Tibial artery (tissue), 4 donors: Measurements from ENCODE around the gene KMT2B.
"Not testable (repeated sequence)": the region's sequence is repeated elsewhere in the genome, so short reads cannot be mapped to it uniquely, and the experiment has no call there.

Experiments used
- DNase-seq, 2 donors: peaks; one replicate each; pipeline ENCODE4 v3.0.0-alpha.2; 2019
- H3K27ac ChIP-seq, 2 donors: fragments of 200-600 bp; sonication (generic) in 1 of 2; 1 replicate in 1 of 2; 2 replicates in 1 of 2; pipeline ENCODE4 v1.5.1; 2018 to 2019; ENCODE audit warnings: mild to moderate bottlenecking in 1 of 2
- H3K27me3 ChIP-seq, 2 donors: fragments of 200-600 bp; sonication (generic) in 1 of 2; one replicate each; pipeline versions ENCODE4 v1.5.1 to v1.6.0; 2016 to 2019
- H3K36me3 ChIP-seq, 3 donors: fragments of 200-600 bp; sonication (generic) in 2 of 3; one replicate each; pipeline ENCODE4 v1.5.1; 2016 to 2019; ENCODE audit warnings: mild to moderate bottlenecking in 2 of 3
- H3K4me1 ChIP-seq, 4 donors: fragments of 200-600 bp; sonication (generic) in 2 of 4; 1 replicate in 3 of 4; 2 replicates in 1 of 4; pipeline ENCODE4 v1.5.1; 2016 to 2019
- H3K4me3 ChIP-seq, 2 donors: fragments of 200-600 bp; sonication (generic) in 1 of 2; 1 replicate in 1 of 2; 2 replicates in 1 of 2; pipeline ENCODE4 v1.5.1; 2018 to 2019; ENCODE audit warnings: mild to moderate bottlenecking in 2 of 2
- H3K9me3 ChIP-seq, 3 donors: fragments of 200-600 bp; sonication (generic) in 1 of 3; one replicate each; pipeline ENCODE4 v1.5.1; 2016 to 2019
- CTCF ChIP-seq, 2 experiments: fragments of 200-600 bp in 1 of 2; fragments of 450-650 bp in 1 of 2; IDR thresholded peaks; one replicate each; pipeline ENCODE4 v1.5.1; 2017 to 2019; ENCODE audit warnings: antibody characterized with exemption in 2 of 2, mild to moderate bottlenecking in 1 of 2, moderate library complexity in 1 of 2
- intact Hi-C: fragments of 100-400 bp; cut with DNase I; formaldehyde crosslinking; loops from one replicate; pipeline ENCODE4 v1.15.0; 2023; ENCODE audit warnings: low total_unique reads

KMT2B gene

GRCh38 chr19:35671818-35672217 is 46.0 kb upstream of the KMT2B start:
- no peak overlapping the region for H3K27ac ChIP-seq
- no peak for TF ChIP-seq CTCF (IDR thresholded peaks at IDR 0.05)
- H3K36me3 ChIP-seq, result no peaks in the 10 kb centered on the region
- H3K4me3 ChIP-seq, result no peak overlapping the region
- intact Hi-C loops, result no loop called here
- peaks cover 0 to 39% of the 10 kb centered on the region in 2 donors for H3K27me3 ChIP-seq
- no peaks in the 10 kb centered on the region for H3K9me3 ChIP-seq
- peaks cover 0 to 7% (median 3%) of the 10 kb centered on the region in 4 donors for H3K4me1 ChIP-seq
- no peak for DNase-seq

- no peak overlapping the region for H3K27ac ChIP-seq
- peaks cover 0 to 7% (median 3%) of the 10 kb centered on the region in 4 donors for H3K4me1 ChIP-seq
- intact Hi-C loops, result no loop called here
- no peaks in the 10 kb centered on the region for H3K9me3 ChIP-seq
- H3K4me3 ChIP-seq, result peak overlapping the region in 1 of 2 donors; percentile 20
- TF ChIP-seq CTCF (IDR thresholded peaks at IDR 0.05), result no peak
- peaks cover 0 to 47% of the 10 kb centered on the region in 2 donors for H3K27me3 ChIP-seq
- no peak for DNase-seq
- no peaks in the 10 kb centered on the region for H3K36me3 ChIP-seq
Observed at GRCh38 chr19:35673121-35673804, 44.5 kb upstream of the KMT2B start.

- intact Hi-C loops, result no loop called here
- no peak for DNase-seq
- no peak for TF ChIP-seq CTCF (IDR thresholded peaks at IDR 0.05)
- Histone ChIP-seq H3K9me3 (no peaks in the 10 kb centered on the region), H3K36me3 (no peaks in the 10 kb centered on the region), H3K4me3 (no peak overlapping the region), H3K4me1 (peaks cover 0 to 7% (median 3%) of the 10 kb centered on the region in 4 donors), H3K27me3 (peaks cover 0 to 47% of the 10 kb centered on the region in 2 donors), H3K27ac (no peak overlapping the region)
Observed at GRCh38 chr19:35675589-35676140, 42.1 kb upstream of the KMT2B start.

GRCh38 chr19:35689836-35690235 is 28.0 kb upstream of the KMT2B start:
- H3K27me3 ChIP-seq, result no peaks in the 10 kb centered on the region
- no peak overlapping the region for H3K4me3 ChIP-seq
- H3K36me3 ChIP-seq, result no peaks in the 10 kb centered on the region
- H3K27ac ChIP-seq, result no peak overlapping the region
- no peak for TF ChIP-seq CTCF (IDR thresholded peaks at IDR 0.05)
- intact Hi-C loops, result no loop called here
- no peaks in the 10 kb centered on the region for H3K9me3 ChIP-seq
- H3K4me1 ChIP-seq, result peaks cover 0 to 5% (median 0%) of the 10 kb centered on the region in 4 donors
- no peak for DNase-seq

- H3K27me3 ChIP-seq, intact Hi-C loops, H3K9me3 ChIP-seq, DNase-seq, H3K36me3 ChIP-seq, H3K27ac ChIP-seq, H3K4me3 ChIP-seq, H3K4me1 ChIP-seq: not testable (repeated sequence)
Observed at GRCh38 chr19:35691106-35691505, 26.7 kb upstream of the KMT2B start.

GRCh38 chr19:35692010-35692409 is 25.8 kb upstream of the KMT2B start:
- Histone ChIP-seq H3K4me1 (peaks cover 0 to 5% (median 0%) of the 10 kb centered on the region in 4 donors), H3K27me3 (no peaks in the 10 kb centered on the region), H3K27ac (no peak overlapping the region), H3K9me3 (no peaks in the 10 kb centered on the region), H3K4me3 (no peak overlapping the region), H3K36me3 (no peaks in the 10 kb centered on the region)
- intact Hi-C loops, result loop anchor here (2.0 kb wide), 1 partner anchor 25 kb away; no protein-coding TSS in a partner anchor
- TF ChIP-seq CTCF (IDR thresholded peaks at IDR 0.05), result no peak
- no peak for DNase-seq
